Mesenchymal stem cell (in vitro differentiated cells and primary cell): ENCODE data around the gene TEKTIP1.

Experiments used
- DNase-seq: peaks from one replicate; pipeline ENCODE4 v3.0.0-alpha.2; 2013
- H2AFZ ChIP-seq: one replicate; pipeline ENCODE4 v1.6.1; 2013; ENCODE audit warnings: low read depth, mild to moderate bottlenecking, control low read depth, inconsistent platforms, low read length, moderate library complexity
- H2AK5ac ChIP-seq: 2 replicates; pipeline ENCODE4 v1.6.1; 2013; ENCODE audit warnings: low read length, moderate library complexity, mild to moderate bottlenecking, inconsistent platforms; ENCODE audit not compliant: severe bottlenecking
- H2BK120ac ChIP-seq: one replicate; pipeline ENCODE4 v1.6.1; 2013; ENCODE audit warnings: low read depth, mild to moderate bottlenecking, inconsistent platforms, low read length, moderate library complexity
- H2BK12ac ChIP-seq, 2 experiments: one replicate each; pipeline ENCODE4 v1.6.1; 2013; ENCODE audit warnings: inconsistent platforms in 2 of 2, low read length in 2 of 2, mild to moderate bottlenecking in 2 of 2, moderate library complexity in 2 of 2, control low read depth in 1 of 2
- H2BK15ac ChIP-seq: one replicate; pipeline ENCODE4 v1.6.1; 2013; ENCODE audit warnings: mild to moderate bottlenecking, low read depth, inconsistent platforms; ENCODE audit not compliant: poor library complexity, severe bottlenecking
- H2BK5ac ChIP-seq: 2 replicates; pipeline ENCODE4 v1.6.1; 2013; ENCODE audit warnings: low read depth, mild to moderate bottlenecking, low read length, control low read depth, inconsistent platforms; ENCODE audit not compliant: poor library complexity, severe bottlenecking
- H3K14ac ChIP-seq, 2 experiments: one replicate each; pipeline ENCODE4 v1.6.1; 2013; ENCODE audit warnings: inconsistent platforms in 2 of 2, low read length in 2 of 2, control low read depth in 1 of 2, mild to moderate bottlenecking in 1 of 2, moderate library complexity in 1 of 2
- H3K18ac ChIP-seq, 2 experiments: one replicate each; pipeline ENCODE4 v1.6.1; 2013; ENCODE audit warnings: inconsistent platforms in 2 of 2, low read length in 2 of 2, control low read depth in 1 of 2, low read depth in 1 of 2, mild to moderate bottlenecking in 1 of 2
- H3K23ac ChIP-seq, 2 experiments: one replicate each; pipeline ENCODE4 v1.6.1; 2013; ENCODE audit warnings: inconsistent platforms in 2 of 2, low read length in 2 of 2, mild to moderate bottlenecking in 2 of 2, moderate library complexity in 2 of 2, control low read depth in 1 of 2
- H3K27ac ChIP-seq: 2 replicates; pipeline ENCODE4 v1.5.1; 2013; ENCODE audit warnings: mild to moderate bottlenecking, moderate library complexity, low read length, control low read depth, inconsistent platforms; ENCODE audit not compliant: poor library complexity, severe bottlenecking
- H3K27me3 ChIP-seq, 2 experiments: 2 replicates each; pipeline versions ENCODE4 v1.6.1 to v1.7.0; 2013; ENCODE audit warnings: low read length in 2 of 2, mild to moderate bottlenecking in 2 of 2, moderate library complexity in 2 of 2, control low read depth in 1 of 2, inconsistent platforms in 1 of 2; ENCODE audit not compliant: control insufficient read depth in 1 of 2, insufficient read depth in 1 of 2
- H3K36me3 ChIP-seq, 2 experiments: 2 replicates each; pipeline versions ENCODE4 v1.6.1 to v1.7.0; 2013; ENCODE audit warnings: low read length in 2 of 2, control low read depth in 1 of 2, inconsistent platforms in 1 of 2, low read depth in 1 of 2, mild to moderate bottlenecking in 1 of 2; ENCODE audit not compliant: insufficient read depth in 2 of 2, control insufficient read depth in 1 of 2
- H3K4ac ChIP-seq, 2 experiments: one replicate each; pipeline ENCODE4 v1.6.1; 2013; ENCODE audit warnings: inconsistent platforms in 2 of 2, low read length in 2 of 2, mild to moderate bottlenecking in 2 of 2, moderate library complexity in 2 of 2, control low read depth in 1 of 2, low read depth in 1 of 2
- H3K4me1 ChIP-seq: 2 replicates; pipeline ENCODE4 v1.6.1; 2013; ENCODE audit warnings: low read depth, low read length, control low read depth; ENCODE audit not compliant: control insufficient read depth, insufficient read depth
- H3K4me2 ChIP-seq: 2 replicates; pipeline ENCODE4 v1.6.1; 2013; ENCODE audit warnings: low read length, mild to moderate bottlenecking, inconsistent platforms; ENCODE audit not compliant: poor library complexity, severe bottlenecking
- H3K4me3 ChIP-seq, 2 experiments: 2 replicates each; pipeline versions ENCODE4 v1.5.1 to v1.7.0; 2013; ENCODE audit warnings: low read length in 2 of 2, mild to moderate bottlenecking in 2 of 2, control low read depth in 1 of 2, low read depth in 1 of 2; ENCODE audit not compliant: insufficient read depth in 1 of 2
- H3K79me1 ChIP-seq: replicated peaks from 2 replicates; pipeline ENCODE4 v1.6.1; 2013; ENCODE audit warnings: mild to moderate bottlenecking, control low read depth, low read length, inconsistent platforms; ENCODE audit not compliant: poor library complexity, severe bottlenecking
- H3K9ac ChIP-seq: 2 replicates; pipeline ENCODE4 v1.7.0; 2013; ENCODE audit warnings: mild to moderate bottlenecking, low read length, moderate library complexity
- H3K9me3 ChIP-seq: 2 replicates; pipeline ENCODE4 v1.7.0; 2013; ENCODE audit warnings: mild to moderate bottlenecking, low read length; ENCODE audit not compliant: control insufficient read depth
- H4K8ac ChIP-seq: one replicate; pipeline ENCODE4 v1.6.1; 2013; ENCODE audit warnings: inconsistent platforms, mild to moderate bottlenecking, low read length, moderate library complexity
- H4K91ac ChIP-seq: one replicate; pipeline ENCODE4 v1.6.1; 2013; ENCODE audit warnings: mild to moderate bottlenecking, low read length, inconsistent platforms
- WGBS: methylation state at CpG from one replicate; pipeline ENCODE4 v1.1.7; 2013; ENCODE audit warnings: mixed read lengths; 5-methylcytosine and 5-hydroxymethylcytosine counted together

TEKTIP1 gene

DNA sequence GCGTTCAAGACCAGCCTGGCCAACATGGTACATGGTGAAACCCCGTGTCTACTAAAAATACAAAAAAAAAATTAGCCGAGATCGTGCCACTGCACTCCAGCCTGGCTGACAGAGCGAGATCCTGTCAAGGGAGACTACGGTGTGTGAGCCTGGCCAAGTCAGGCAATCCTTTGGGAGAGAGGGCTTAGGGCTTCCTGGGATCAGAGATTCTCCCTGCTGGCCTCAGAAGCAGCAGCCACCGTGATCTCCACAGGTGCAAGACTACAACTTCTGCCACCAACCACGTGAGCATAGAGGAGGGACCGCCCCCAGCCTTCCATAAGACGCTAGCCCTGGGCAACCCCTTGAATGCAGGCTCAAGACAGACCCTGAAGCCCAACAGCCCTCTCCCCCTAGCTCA, 10.8 kb downstream of the TEKTIP1 start:
- H2BK15ac ChIP-seq, result no peak overlapping the region
- H2BK120ac ChIP-seq, result no peak overlapping the region
- no peak overlapping the region for H3K9ac ChIP-seq
- H3K27me3 ChIP-seq, result no peaks in the 10 kb centered on the region
- H3K4ac ChIP-seq, result no peak overlapping the region
- no peak overlapping the region for H2AFZ ChIP-seq
- peaks cover 27 to 65% of the 10 kb centered on the region in 2 experiments for H3K36me3 ChIP-seq
- H3K79me1 ChIP-seq, result peaks cover 21% of the 10 kb centered on the region
- H3K4me2 ChIP-seq, result no peak overlapping the region
- no peak overlapping the region for H2BK5ac ChIP-seq
- no peak overlapping the region for H3K18ac ChIP-seq
- H4K8ac ChIP-seq, result no peak overlapping the region
- H4K91ac ChIP-seq, result no peak overlapping the region
- no peak overlapping the region for H3K4me3 ChIP-seq
- H3K27ac ChIP-seq, result no peak overlapping the region
- 95% methylated on average over 6 of the region's 10 CpGs for WGBS
- no peak for DNase-seq
- H3K23ac ChIP-seq, result no peak overlapping the region
- peaks cover 36% of the 10 kb centered on the region for H3K4me1 ChIP-seq
- no peak overlapping the region for H3K14ac ChIP-seq
- H2BK12ac ChIP-seq, result no peak overlapping the region
- H2AK5ac ChIP-seq, result no peak overlapping the region
- H3K9me3 ChIP-seq, result no peaks in the 10 kb centered on the region

GRCh38 chr19:3550947-3551791, 12.2 kb downstream of the TEKTIP1 start:
- Histone ChIP-seq H3K23ac (no peak overlapping the region), H3K4me3 (no peak overlapping the region), H2AFZ (no peak overlapping the region), H3K27me3 (no peaks in the 10 kb centered on the region), H3K36me3 (peaks cover 17 to 57% of the 10 kb centered on the region in 2 experiments), H2AK5ac (peak overlapping the region; percentile 18), H3K27ac (no peak overlapping the region), H3K9ac (no peak overlapping the region), H3K79me1 (peaks cover 12% of the 10 kb centered on the region), H2BK5ac (no peak overlapping the region), H3K4me2 (no peak overlapping the region), H4K8ac (no peak overlapping the region), H3K18ac (no peak overlapping the region), H2BK120ac (no peak overlapping the region), H3K4ac (no peak overlapping the region), H4K91ac (no peak overlapping the region), H3K14ac (no peak overlapping the region), H3K9me3 (no peaks in the 10 kb centered on the region), H2BK12ac (no peak overlapping the region), H2BK15ac (no peak overlapping the region), H3K4me1 (peaks cover 45% of the 10 kb centered on the region)
- WGBS, result 94% methylated on average over 29 of the region's 34 CpGs
- DNase-seq, result no peak

DNA sequence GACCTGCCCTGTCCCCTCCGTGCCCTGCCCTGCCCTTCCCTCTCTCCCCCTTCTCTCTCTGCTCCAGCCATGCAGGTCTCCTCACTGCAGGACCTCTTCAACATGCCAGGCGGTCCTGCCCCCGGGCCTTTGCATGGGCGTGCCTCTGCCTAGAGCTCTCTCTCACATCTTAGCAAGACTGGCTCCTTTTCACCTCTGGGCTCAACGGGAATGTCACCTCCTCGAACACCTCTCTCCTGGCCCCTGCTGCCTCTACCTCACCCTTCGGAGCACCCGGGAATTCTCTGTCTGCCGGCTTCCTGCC, 12.8 kb downstream of the TEKTIP1 start:
- H2BK12ac ChIP-seq, result no peak overlapping the region
- H3K79me1 ChIP-seq, result peaks cover 9% of the 10 kb centered on the region
- H3K4me2 ChIP-seq, result no peak overlapping the region
- H3K4me1 ChIP-seq, result peaks cover 51% of the 10 kb centered on the region
- H3K36me3 ChIP-seq, result peaks cover 13 to 52% of the 10 kb centered on the region in 2 experiments
- H2BK15ac ChIP-seq, result no peak overlapping the region
- peak overlapping the region; percentile 74 for H4K91ac ChIP-seq
- no peak overlapping the region for H3K18ac ChIP-seq
- no peak overlapping the region for H3K9ac ChIP-seq
- H2BK120ac ChIP-seq, result no peak overlapping the region
- DNase-seq, result no peak
- no peak overlapping the region for H3K4me3 ChIP-seq
- H3K27ac ChIP-seq, result no peak overlapping the region
- H3K23ac ChIP-seq, result no peak overlapping the region
- 87% methylated on average over 9 of the region's 9 CpGs for WGBS
- H3K27me3 ChIP-seq, result no peaks in the 10 kb centered on the region
- H3K4ac ChIP-seq, result no peak overlapping the region
- no peak overlapping the region for H3K14ac ChIP-seq
- H2AK5ac ChIP-seq, result peak overlapping the region; percentile 18
- peak overlapping the region; percentile 61 for H4K8ac ChIP-seq
- no peak overlapping the region for H2AFZ ChIP-seq
- no peak overlapping the region for H2BK5ac ChIP-seq
- H3K9me3 ChIP-seq, result no peaks in the 10 kb centered on the region

DNA sequence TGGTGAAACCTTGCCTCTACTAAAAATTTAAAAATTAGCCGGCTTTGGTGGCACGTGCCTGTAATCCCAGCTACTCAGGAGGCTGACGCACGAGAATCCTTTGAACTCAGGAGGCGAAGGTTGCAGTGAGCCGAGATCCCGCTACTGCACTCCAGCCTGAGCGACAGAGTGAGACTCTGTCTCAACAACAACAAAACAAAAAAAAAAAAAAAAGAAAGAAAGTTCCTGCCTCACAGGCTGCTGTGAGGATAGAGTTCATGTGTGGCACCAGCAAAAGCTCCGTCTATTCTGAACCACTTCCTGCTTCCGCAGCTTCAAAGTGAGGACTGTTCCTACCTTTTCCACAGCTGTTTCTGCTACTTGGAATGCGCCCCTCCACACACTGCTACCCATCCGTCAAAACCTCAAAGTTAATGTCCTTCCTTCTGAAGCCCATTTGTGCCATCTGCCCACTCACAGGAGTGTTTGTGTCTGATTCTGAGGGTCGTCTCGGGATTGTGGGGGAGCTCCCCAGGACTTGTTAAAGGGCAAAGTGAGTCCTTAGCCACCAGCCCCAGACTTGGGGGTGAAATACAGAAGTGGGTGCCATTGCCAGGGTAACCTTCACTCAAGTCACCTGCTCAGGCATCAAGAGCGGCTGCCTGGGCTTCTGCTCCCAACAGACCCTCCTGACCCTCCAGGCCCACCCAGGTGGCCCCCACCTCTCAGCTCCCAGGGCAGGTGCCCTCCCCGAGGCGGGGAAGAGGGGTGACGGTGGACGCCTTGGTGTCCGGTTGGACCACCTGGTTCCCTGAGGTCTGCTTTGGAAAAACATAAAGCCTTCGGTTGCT, 15.5 kb downstream of the TEKTIP1 start:
- Histone ChIP-seq H2AFZ (no peak overlapping the region), H3K23ac (no peak overlapping the region), H3K4me2 (peak overlapping the region; percentile 37), H3K4me3 (no peak overlapping the region), H3K4ac (no peak overlapping the region), H2BK120ac (peak overlapping the region; percentile 15), H4K91ac (peak overlapping the region; percentile 80), H3K9me3 (no peaks in the 10 kb centered on the region), H3K27me3 (no peaks in the 10 kb centered on the region), H3K27ac (peak overlapping the region; percentile 80), H3K14ac (no peak overlapping the region), H3K4me1 (peaks cover 46% of the 10 kb centered on the region), H2BK12ac (peak overlapping the region in 1 of 2 experiments; percentile 51), H2AK5ac (peak overlapping the region; percentile 94), H4K8ac (peak overlapping the region; percentile 50), H3K18ac (peak overlapping the region in 1 of 2 experiments; percentile 42), H3K9ac (peak overlapping the region; percentile 11), H2BK15ac (peak overlapping the region; percentile 75), H3K36me3 (peaks cover 0 to 26% of the 10 kb centered on the region in 2 experiments), H3K79me1 (peaks cover 4% of the 10 kb centered on the region), H2BK5ac (no peak overlapping the region)
- DNase-seq, result no peak
- WGBS, result 78% methylated on average over 17 of the region's 21 CpGs
